Tongue (tissue), 3 donors: ENCODE data around the gene ZMYM4. TPM values are rescaled to one million over a fixed set of nuclear protein-coding genes. Genes with fewer than 3 reads are reported as not detected.
"Not testable (repeated sequence)": the region's sequence is repeated elsewhere in the genome, so short reads cannot be mapped to it uniquely, and the experiment has no call there.

Experiments used
- DNase-seq: peaks from one replicate; pipeline ENCODE4 v3.0.0-alpha.2; 2015
- small RNA-seq: library from RNA; depleted of rRNA; stranded (forward); fragments of <200 nt; gene quantifications from one replicate; pipeline ENCODE3, GENCODE V24; 2014; ENCODE audit warnings: low replicate concordance
- total RNA-seq: library from RNA; depleted of rRNA; stranded (reverse); fragments of >200 nt; gene quantifications from one replicate; pipeline ENCODE4 v1.2.3, GENCODE V29; 2014

The ZMYM4 gene
- total RNA-seq, 1 donor from 2014 or later: 54.4 TPM

GRCh38 chr1:35454176-35454575, 185.7 kb downstream of the ZMYM4 start:
- no peak for DNase-seq

GRCh38 chr1:35454616-35455015, 186.1 kb downstream of the ZMYM4 start:
- no peak for DNase-seq

GRCh38 chr1:35460796-35461195, 192.3 kb downstream of the ZMYM4 start:
- DNase-seq: no peak

- no peak for DNase-seq
These were observed 193.6 kb downstream of the ZMYM4 start for GRCh38 chr1:35461966-35462651.

- no peak for DNase-seq
These were observed 194.7 kb downstream of the ZMYM4 start for GRCh38 chr1:35463232-35463631.

GRCh38 chr1:35463749-35464148, 195.2 kb downstream of the ZMYM4 start:
- DNase-seq: not testable (repeated sequence)

DNA sequence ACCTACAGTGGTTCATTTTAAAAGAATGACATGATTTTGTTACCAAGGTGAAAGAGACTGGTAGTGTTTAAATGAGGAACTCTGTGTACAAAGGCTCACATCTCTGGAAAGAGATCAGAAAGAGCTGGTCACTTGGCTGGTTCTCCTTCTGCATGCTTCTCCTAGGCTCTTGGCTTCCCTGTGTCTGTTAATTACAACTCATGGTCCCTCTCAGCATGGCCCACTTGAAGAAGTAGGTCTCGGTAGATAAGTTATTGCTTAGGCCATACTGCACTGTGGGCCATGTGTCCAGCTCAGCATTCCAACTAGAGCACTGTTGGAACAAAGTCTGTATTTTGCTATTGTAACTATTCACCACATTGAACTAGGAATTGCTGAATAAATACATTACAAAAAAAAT, 197.6 kb downstream of the ZMYM4 start:
- DNase-seq: no peak

GRCh38 chr1:35470977-35471613, 202.6 kb downstream of the ZMYM4 start:
- no peak for DNase-seq

Small RNA genes within 50 kb of the gene (small RNA-seq; reads per million reads assigned to genes)
- not detected for gene RF00091

Other genes starting within 250 kb of the ZMYM4 start
- 17.0 TPM for gene ZMYM6, start 236.8 kb upstream of the ZMYM4 start, total RNA-seq
- 22.2 TPM for gene ZMYM1, start 189.3 kb upstream of the ZMYM4 start, total RNA-seq
- 198 TPM for gene SFPQ, start 75.6 kb upstream of the ZMYM4 start, total RNA-seq